Vagina (tissue), 2 donors: ENCODE results near the gene FKBP10. TPM values are rescaled to one million over a fixed set of nuclear protein-coding genes. Genes with fewer than 3 reads are reported as not detected.

Experiments used
- DNase-seq, 2 donors: peaks; one replicate each; pipeline ENCODE4 v3.0.0-alpha.2; 2017; ENCODE audit errors: extremely low spot score in 2 of 2
- H3K27ac ChIP-seq: fragments of 200-600 bp; sonication (generic); one replicate; pipeline ENCODE4 v1.5.1; 2019
- H3K27me3 ChIP-seq: fragments of 200-600 bp; sonication (generic); one replicate; pipeline ENCODE4 v1.5.1; 2019
- H3K36me3 ChIP-seq, 2 donors: fragments of 200-600 bp; sonication (generic); one replicate each; pipeline ENCODE4 v1.5.1; 2017 to 2019
- H3K4me1 ChIP-seq: fragments of 200-600 bp; sonication (generic); one replicate; pipeline ENCODE4 v1.5.1; 2019
- H3K4me3 ChIP-seq, 2 donors: fragments of 200-600 bp; sonication (generic); 1 replicate in 1 of 2; 2 replicates in 1 of 2; pipeline ENCODE4 v1.5.1; 2016 to 2019
- H3K9me3 ChIP-seq: fragments of 200-600 bp; sonication (generic); one replicate; pipeline ENCODE4 v1.5.1; 2019
- CTCF ChIP-seq, 3 experiments: fragments of 450-650 bp in 2 of 3; fragments of 200-600 bp in 1 of 3; sonication (generic) in 1 of 3; IDR thresholded peaks; one replicate each; pipeline ENCODE4 v1.5.1; 2017 to 2019; ENCODE audit warnings: antibody characterized with exemption in 3 of 3, mild to moderate bottlenecking in 2 of 3, moderate library complexity in 2 of 3
- POLR2A ChIP-seq, 2 donors: fragments of 450-650 bp; IDR thresholded peaks; one replicate each; pipeline ENCODE4 v1.6.1; 2017; ENCODE audit warnings: antibody characterized with exemption in 2 of 2, mild to moderate bottlenecking in 2 of 2, moderate library complexity in 2 of 2
- POLR2AphosphoS5 ChIP-seq, 2 donors: sonication (generic); formaldehyde crosslinking; IDR thresholded peaks; one replicate each; pipeline ENCODE4 v1.9.0; 2017; ENCODE audit warnings: antibody characterized with exemption in 2 of 2, mild to moderate bottlenecking in 2 of 2, low read depth in 1 of 2; ENCODE audit not compliant: insufficient read depth in 1 of 2
- intact Hi-C: fragments of 100-400 bp; cut with DNase I; formaldehyde crosslinking; loops from one replicate; pipeline ENCODE4 v1.15.1; 2023
- total RNA-seq: library from RNA; depleted of rRNA; stranded (reverse); fragments of >200 nt; gene quantifications from one replicate; pipeline ENCODE4 v1.2.3, GENCODE V29; 2016

FKBP10 gene
- total RNA-seq, 1 donor from 2014 or later = 53.5 TPM

GRCh38 chr17:41816637-41817320 lies 4.0 kb downstream of the FKBP10 start:
- intact Hi-C loops = no loop called here
- H3K9me3 ChIP-seq = no peaks in the 10 kb centered on the region
- no peak overlapping the region for H3K4me3 ChIP-seq
- no peak overlapping the region for H3K27ac ChIP-seq
- H3K36me3 ChIP-seq = no peaks in the 10 kb centered on the region
- H3K27me3 ChIP-seq = no peaks in the 10 kb centered on the region
- H3K4me1 ChIP-seq = peaks cover 9% of the 10 kb centered on the region
- TF ChIP-seq POLR2AphosphoS5 (IDR thresholded peaks at IDR 0.05; ENCODE audit: insufficient read depth in 1 of 2, low read depth in 1 of 2) (no peak), CTCF (IDR thresholded peaks at IDR 0.05) (no peak), POLR2A (IDR thresholded peaks at IDR 0.05) (no peak)
- DNase-seq = no peak

- intact Hi-C loops = no loop called here
- no peak overlapping the region for H3K4me3 ChIP-seq
- TF ChIP-seq POLR2A (IDR thresholded peaks at IDR 0.05) (no peak), CTCF (IDR thresholded peaks at IDR 0.05) (no peak), POLR2AphosphoS5 (IDR thresholded peaks at IDR 0.05; ENCODE audit: insufficient read depth in 1 of 2, low read depth in 1 of 2) (no peak)
Observed at GRCh38 chr17:41818024-41818423, 5.2 kb downstream of the FKBP10 start.

GRCh38 chr17:41821776-41822175 lies 9.0 kb downstream of the FKBP10 start:
- no peak for DNase-seq
- intact Hi-C loops = no loop called here
- Histone ChIP-seq H3K4me1 (no peaks in the 10 kb centered on the region), H3K27ac (no peak overlapping the region), H3K36me3 (peaks cover 0 to 8% of the 10 kb centered on the region in 2 donors), H3K4me3 (no peak overlapping the region), H3K9me3 (no peaks in the 10 kb centered on the region), H3K27me3 (no peaks in the 10 kb centered on the region)
- TF ChIP-seq POLR2A (IDR thresholded peaks at IDR 0.05) = no peak
- no peak for TF ChIP-seq CTCF (IDR thresholded peaks at IDR 0.05)
- no peak for TF ChIP-seq POLR2AphosphoS5 (IDR thresholded peaks at IDR 0.05; ENCODE audit: insufficient read depth in 1 of 2, low read depth in 1 of 2)

More at GRCh38 chr17:41818024-41818423, 5.2 kb downstream of the FKBP10 start:
- Histone ChIP-seq H3K4me1 (peaks cover 9% of the 10 kb centered on the region), H3K27me3 (no peaks in the 10 kb centered on the region), H3K36me3 (no peaks in the 10 kb centered on the region), H3K27ac (no peak overlapping the region), H3K9me3 (no peaks in the 10 kb centered on the region)
- no peak for DNase-seq

- Histone ChIP-seq H3K4me3 (no peak overlapping the region), H3K27ac (no peak overlapping the region), H3K9me3 (no peaks in the 10 kb centered on the region), H3K27me3 (no peaks in the 10 kb centered on the region), H3K36me3 (peaks cover 0 to 15% of the 10 kb centered on the region in 2 donors), H3K4me1 (no peaks in the 10 kb centered on the region)
- no peak for DNase-seq
- intact Hi-C loops = no loop called here
- TF ChIP-seq POLR2AphosphoS5 (IDR thresholded peaks at IDR 0.05; ENCODE audit: insufficient read depth in 1 of 2, low read depth in 1 of 2) = no peak
Observed at GRCh38 chr17:41822216-41823140, 9.7 kb downstream of the FKBP10 start.

GRCh38 chr17:41823141-41823524 lies 10.3 kb downstream of the FKBP10 start:
- TF ChIP-seq POLR2AphosphoS5 (IDR thresholded peaks at IDR 0.05; ENCODE audit: insufficient read depth in 1 of 2, low read depth in 1 of 2) (no peak), POLR2A (IDR thresholded peaks at IDR 0.05) (no peak), CTCF (IDR thresholded peaks at IDR 0.05) (no peak)
- Histone ChIP-seq H3K27me3 (no peaks in the 10 kb centered on the region), H3K4me1 (no peaks in the 10 kb centered on the region), H3K36me3 (peaks cover 0 to 20% of the 10 kb centered on the region in 2 donors), H3K4me3 (no peak overlapping the region), H3K27ac (no peak overlapping the region), H3K9me3 (no peaks in the 10 kb centered on the region)
- intact Hi-C loops = no loop called here
- no peak for DNase-seq
